GM19324 (cell line): ENCODE results near the gene SNRPA1.

ENCODE experiments used
- ATAC-seq: cut with Tn5 transposase; IDR thresholded peaks from one replicate; pipeline ENCODE4 v1.9.1; 2021; ENCODE audit warnings: mild to moderate bottlenecking, moderate library complexity; ENCODE audit not compliant: unreplicated experiment, low FRiP score

Gene SNRPA1

DNA sequence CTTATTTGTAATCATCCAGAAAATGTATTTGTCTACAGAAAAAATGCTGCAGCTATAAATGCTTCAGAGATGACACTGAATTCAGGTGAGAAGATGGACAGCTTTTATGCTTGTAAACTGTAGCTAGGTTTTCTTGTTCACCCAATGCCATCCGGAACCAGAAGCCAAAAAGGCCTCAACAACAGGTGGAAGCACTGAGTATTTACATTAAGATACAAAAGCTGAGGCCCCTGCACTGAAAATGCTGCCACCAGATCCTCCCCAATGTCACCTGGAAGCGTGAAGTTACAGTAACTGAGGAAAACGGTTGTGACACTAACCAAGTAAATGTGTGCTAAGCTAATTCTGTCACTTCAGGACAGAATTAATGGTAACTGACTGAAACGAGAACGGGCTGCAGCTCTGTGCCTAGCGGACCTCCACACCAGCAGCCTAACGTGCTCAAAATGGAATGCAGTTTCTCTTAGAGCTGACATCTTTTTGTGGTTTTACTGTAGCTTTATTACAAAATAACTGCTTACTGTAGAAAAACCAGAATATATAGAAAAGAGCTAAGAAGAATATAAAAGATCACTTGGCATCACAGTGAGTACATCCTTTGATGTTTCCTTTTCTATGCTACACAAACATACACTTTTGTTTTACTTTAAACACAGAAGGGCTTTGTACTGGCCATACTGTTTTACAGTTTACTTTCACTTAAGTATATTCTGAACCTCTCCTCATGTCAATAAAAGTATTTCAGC lies 50.8 kb downstream of the SNRPA1 start:
- no peak for ATAC-seq

DNA sequence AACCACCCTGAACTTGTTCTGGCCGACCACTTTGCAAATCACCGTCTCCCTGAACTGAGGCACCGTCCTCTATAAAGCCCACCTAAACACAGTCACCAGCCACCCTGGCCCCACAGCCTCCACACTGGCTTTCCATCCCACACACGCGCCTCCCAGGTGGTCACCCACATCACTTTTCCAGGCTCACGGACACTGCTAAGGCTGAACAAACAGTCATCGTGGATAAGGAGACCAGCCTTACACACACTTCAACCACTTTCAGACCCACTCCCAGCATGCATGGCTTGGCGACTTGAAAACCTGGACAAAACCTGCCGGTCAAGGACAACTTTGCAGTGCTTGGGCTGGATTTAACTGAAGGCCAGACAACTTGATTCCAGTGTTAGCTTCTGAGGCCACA lies 51.6 kb downstream of the SNRPA1 start:
- no peak for ATAC-seq

DNA sequence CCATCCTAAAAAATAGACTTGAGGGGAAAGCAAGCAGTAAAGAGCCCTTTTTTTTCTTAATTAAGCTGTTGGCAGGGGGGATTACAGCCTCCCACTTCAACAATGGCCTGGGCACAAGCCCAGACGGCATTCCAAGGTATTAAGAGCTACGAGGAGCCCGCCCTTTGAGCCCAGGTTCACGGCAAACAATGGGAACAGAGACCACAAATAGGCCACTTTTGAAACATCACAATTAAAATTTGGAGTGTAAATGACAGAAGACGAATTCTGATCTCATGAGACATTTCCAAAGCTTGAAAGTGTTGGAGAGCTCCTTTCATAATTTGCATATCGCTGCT lies 52.1 kb downstream of the SNRPA1 start:
- no peak for ATAC-seq

DNA sequence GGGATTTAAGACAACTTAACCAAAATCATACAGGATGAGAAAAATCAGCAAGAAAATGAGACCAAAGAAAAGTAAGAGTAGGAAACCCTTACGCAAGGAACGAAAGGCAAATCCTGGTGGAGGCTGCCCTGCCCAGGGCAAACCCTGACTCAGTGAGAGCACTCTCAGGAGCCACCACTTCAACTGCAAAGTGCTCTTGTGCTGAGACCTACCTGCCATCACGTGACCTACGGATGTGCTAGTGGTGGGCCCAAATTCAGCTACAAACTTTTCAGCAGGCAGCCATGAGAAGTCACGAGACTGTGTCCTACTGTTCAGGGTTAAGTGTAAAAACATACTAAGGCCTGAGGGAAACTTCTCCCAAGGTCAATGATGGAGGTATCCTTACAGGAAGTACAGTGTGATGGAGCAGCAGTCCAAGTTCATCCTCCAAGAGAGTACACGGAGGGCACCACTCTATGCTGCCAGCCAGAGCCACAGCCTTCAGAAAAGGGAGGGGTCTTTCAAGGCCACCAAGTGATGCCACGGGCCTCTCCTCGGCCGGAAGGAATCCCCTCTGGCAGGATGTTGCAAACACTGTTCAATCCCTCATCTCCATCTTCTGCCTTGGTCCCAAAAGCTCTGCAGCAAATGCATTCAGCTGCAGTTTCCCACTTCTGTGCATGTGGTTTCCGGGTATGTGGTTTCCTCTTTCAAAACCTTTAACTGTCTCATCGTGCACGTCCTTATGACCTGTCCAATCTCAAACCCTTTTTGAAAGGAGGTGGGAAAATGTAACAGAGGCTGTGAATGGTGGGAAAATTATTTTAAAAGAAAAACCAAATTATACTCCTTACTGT lies 52.7 kb downstream of the SNRPA1 start:
- peak; percentile 74 for ATAC-seq

DNA sequence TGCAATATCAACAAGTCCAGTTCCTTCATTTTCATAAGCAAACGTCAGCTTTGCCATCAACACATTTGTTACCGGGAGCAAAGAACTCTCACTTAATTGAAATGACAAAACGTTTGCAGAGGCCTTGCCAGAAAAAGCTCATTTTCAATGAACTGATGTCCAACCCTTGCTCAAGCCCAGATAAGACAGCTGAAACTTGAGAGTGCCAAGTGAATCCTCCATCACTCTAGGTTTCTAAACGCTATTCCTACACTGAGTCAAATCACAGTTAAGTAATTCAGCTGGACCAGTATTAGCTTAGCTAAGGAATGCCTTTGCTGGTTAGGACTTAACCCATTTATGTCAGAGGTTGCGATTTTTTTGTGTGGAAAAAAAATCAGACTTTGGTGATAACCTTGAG lies 54.7 kb downstream of the SNRPA1 start:
- ATAC-seq = no peak

DNA sequence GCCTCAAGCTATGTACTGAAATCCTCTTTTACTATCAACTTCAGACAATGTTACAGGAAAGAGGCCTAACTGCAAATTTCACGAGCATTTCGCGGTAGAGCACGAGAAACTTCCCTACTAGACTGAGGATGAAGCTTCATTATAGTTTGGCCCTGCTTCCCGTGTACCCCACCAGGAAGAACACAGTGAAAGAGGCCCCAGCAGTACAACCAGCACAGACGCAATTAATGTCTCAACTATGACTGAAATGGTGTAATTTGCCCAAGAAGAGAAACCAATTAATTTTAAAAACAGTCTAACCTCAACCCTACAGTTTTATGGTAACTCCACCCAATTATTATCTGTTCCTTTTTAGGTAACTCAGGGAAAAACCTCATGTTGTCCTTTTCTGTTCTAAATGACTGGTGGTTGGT lies 55.3 kb downstream of the SNRPA1 start:
- no peak for ATAC-seq

DNA sequence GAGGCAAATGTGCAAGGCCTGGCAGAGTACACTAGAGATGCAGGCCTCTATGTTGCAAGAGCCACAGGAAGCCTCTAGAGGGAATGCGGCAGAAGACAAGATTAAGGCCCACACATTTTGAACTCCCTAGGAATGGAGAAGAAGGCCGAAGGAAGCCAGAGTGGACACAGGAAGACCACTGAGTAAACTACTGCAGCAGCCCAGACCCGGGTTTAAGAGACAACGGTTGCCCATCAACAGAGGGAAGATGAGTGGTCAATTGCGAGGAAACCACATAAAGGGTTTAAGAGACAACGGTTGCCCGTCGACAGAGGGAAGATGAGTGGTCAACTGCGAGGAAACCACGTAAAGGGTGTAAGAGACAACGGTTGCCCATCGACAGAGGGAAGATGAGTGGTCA lies 57.8 kb downstream of the SNRPA1 start:
- ATAC-seq = no peak

DNA sequence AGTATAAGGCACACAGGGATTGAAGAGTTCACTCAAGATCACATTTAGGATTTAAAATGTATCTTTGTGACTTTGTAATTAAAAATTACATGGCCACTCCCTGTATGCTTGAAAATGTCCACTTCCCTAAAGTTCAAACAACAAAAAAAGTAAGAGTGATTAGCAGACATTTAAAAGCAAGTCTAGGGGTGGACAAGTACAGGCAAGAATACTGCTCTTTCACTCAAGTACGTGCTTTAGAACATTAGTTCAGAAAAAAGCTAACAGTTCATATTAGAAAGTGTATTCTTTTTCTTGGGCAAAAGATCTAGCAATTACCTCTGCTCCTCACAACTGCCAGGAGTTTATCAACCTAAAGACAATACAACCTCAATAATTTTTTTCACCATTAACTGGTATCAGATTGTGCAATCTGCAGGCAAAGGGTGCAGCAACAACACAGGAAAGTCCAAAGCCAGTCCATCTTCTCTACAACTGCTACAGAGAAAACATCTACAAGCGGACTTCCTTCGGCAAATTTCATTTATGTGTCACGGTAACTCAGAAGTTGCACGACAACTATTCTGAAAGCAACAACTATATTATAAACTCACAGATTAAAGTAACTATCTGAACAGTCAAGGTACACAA lies 61.3 kb downstream of the SNRPA1 start:
- no peak for ATAC-seq

DNA sequence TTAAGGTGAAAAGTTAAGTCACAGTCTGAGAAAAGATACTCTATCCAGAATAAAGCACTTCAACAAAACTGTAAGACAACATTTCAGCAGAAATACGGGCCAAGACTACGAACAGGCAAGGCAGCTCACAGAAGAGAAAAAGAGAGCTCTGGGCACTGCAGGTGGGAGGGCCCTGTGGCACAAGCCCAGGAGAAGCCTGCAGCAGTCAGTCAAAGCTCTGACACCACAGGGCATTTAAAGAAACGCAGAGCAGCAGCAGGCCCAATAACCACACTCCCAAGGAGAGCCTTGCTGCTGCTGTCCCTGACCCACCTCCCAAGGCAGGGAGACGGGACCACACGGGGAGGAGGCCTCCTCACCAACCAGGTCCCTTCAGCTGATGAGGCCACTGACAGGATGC lies 62.4 kb downstream of the SNRPA1 start:
- ATAC-seq = no peak
